ENCODE measurements around the gene HOXA7. TPM values are rescaled to one million over a fixed set of nuclear protein-coding genes. Genes with fewer than 3 reads are reported as not detected.

Gene HOXA7
- total RNA-seq, 2 donors from 2014 or later = 21.9 to 24.4 TPM

- no peak for TF ChIP-seq CTCF (IDR thresholded peaks at IDR 0.05)
- peaks cover 6% of the 10 kb centered on the region for H3K4me1 ChIP-seq
- H3K27ac ChIP-seq = peak overlapping the region; percentile 92
- DNase-seq = no peak
- H3K9me3 ChIP-seq = no peaks in the 10 kb centered on the region
- intact Hi-C loops (cut with DNase I) = loop anchor here (5.0 kb wide), 1 partner anchor 37 kb away; the partner anchor contains the start of gene HOXA5
- no peaks in the 10 kb centered on the region for H3K36me3 ChIP-seq
- H3K27me3 ChIP-seq = no peaks in the 10 kb centered on the region
- peak overlapping the region in 1 of 2 donors; percentile 58 for H3K9ac ChIP-seq (ENCODE audit: low read depth in 2 of 2, low read length in 2 of 2)
- H3K4me3 ChIP-seq = no peak overlapping the region
These were observed 51.0 kb downstream of the HOXA7 start for GRCh38 chr7:27105301-27106031.

DNA sequence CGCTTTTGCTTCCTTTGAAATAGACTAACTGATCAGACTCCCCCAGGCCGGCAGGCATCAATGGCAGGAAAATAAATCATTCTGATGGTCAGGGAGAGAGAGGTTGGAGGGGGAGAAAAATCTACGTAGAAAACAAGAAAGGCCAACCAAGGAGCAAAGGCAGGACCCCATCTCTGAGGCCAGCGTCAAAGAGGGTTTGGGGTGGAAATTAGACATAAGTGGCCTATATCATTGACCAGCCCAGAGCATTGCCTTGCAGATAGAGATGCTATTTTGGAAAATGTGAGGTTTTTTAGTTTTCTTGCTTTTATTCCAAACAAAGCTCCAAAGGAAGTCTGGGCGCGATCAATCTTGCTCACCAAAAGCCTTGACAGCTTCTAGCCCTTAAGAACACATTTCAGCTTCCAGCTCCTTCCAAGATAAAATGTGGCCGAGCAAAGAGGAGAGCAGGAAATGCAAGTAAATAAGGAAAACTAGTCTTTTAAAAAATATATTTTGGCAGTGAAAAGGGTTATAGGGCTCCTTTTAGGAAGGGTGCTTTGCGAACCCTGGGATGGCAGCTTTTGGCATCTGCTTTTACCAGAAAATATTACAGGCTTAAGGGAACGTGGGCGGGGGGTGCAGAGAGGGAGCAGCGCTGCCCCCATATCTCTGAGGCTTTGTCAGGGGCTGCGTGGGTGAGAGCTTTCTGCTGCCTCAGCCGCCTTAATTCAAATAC is 52.0 kb downstream of the HOXA7 start:
- Histone ChIP-seq H3K27ac (peak overlapping the region; percentile 92), H3K9ac (ENCODE audit: low read depth in 2 of 2, low read length in 2 of 2) (peak overlapping the region in 1 of 2 donors; percentile 54), H3K9me3 (no peaks in the 10 kb centered on the region), H3K4me1 (peaks cover 8% of the 10 kb centered on the region), H3K27me3 (no peaks in the 10 kb centered on the region), H3K4me3 (no peak overlapping the region), H3K36me3 (no peaks in the 10 kb centered on the region)
- intact Hi-C loops (cut with DNase I) = loop anchor here (5.0 kb wide), 1 partner anchor 38 kb away; the partner anchor contains the start of gene HOXA5
- no peak for DNase-seq
- TF ChIP-seq CTCF (IDR thresholded peaks at IDR 0.05) = no peak

Small RNAs within 50 kb of the gene (microRNA-seq; reads per million reads assigned to microRNA genes)
- gene MIR196B = 11,097 reads per million, percentile 93 among the genes with 10 or more reads in this experiment

Other genes starting within 250 kb of the HOXA7 start
- 1 to 10 TPM; 1.7 to 2.0 TPM for gene HOXA1, start 60.7 kb downstream of the HOXA7 start, total RNA-seq
- 1 to 10 TPM; 1.8 to 2.4 TPM for gene HOXA2, start 54.0 kb downstream of the HOXA7 start, total RNA-seq
- gene HOXA4, start 25.9 kb downstream of the HOXA7 start, total RNA-seq = 1 to 10 TPM; 3.3 to 4.5 TPM
- gene HOXA5, start 13.0 kb downstream of the HOXA7 start, total RNA-seq = 10 to 100 TPM in 1 of 2 donors, 1 to 10 TPM in 1; 9.6 to 18.7 TPM
- 10 to 100 TPM; 10.9 to 29.6 TPM for gene HOXA6, start 8.9 kb downstream of the HOXA7 start, total RNA-seq
- 10 to 100 TPM; 13.3 to 14.1 TPM for gene HOXA3, start 4.1 kb downstream of the HOXA7 start, total RNA-seq
- gene HOXA9, start 8.9 kb upstream of the HOXA7 start, total RNA-seq = 10 to 100 TPM; 19.5 to 22.1 TPM
- 10 to 100 TPM; 25.4 to 26.0 TPM for gene HOXA10, start 17.6 kb upstream of the HOXA7 start, total RNA-seq
- 1 to 10 TPM; 2.9 to 3.7 TPM for gene HOXA11, start 28.6 kb upstream of the HOXA7 start, total RNA-seq
- gene HOXA13, start 43.4 kb upstream of the HOXA7 start, total RNA-seq = 10 to 100 TPM; 22.7 to 33.8 TPM
- gene EVX1, start 86.1 kb upstream of the HOXA7 start, total RNA-seq = 1 to 10 TPM in 1 of 2 donors, under 1 TPM in 1; 0.32 to 1.5 TPM

All from colonic mucosa (tissue), 4 donors.